ENCODE results near the gene PCDHGC5.

Gene PCDHGC5

GRCh38 chr5:141513627-141514329, 24.9 kb downstream of the PCDHGC5 start:
- DNase-seq = peak; percentile 92

DNA sequence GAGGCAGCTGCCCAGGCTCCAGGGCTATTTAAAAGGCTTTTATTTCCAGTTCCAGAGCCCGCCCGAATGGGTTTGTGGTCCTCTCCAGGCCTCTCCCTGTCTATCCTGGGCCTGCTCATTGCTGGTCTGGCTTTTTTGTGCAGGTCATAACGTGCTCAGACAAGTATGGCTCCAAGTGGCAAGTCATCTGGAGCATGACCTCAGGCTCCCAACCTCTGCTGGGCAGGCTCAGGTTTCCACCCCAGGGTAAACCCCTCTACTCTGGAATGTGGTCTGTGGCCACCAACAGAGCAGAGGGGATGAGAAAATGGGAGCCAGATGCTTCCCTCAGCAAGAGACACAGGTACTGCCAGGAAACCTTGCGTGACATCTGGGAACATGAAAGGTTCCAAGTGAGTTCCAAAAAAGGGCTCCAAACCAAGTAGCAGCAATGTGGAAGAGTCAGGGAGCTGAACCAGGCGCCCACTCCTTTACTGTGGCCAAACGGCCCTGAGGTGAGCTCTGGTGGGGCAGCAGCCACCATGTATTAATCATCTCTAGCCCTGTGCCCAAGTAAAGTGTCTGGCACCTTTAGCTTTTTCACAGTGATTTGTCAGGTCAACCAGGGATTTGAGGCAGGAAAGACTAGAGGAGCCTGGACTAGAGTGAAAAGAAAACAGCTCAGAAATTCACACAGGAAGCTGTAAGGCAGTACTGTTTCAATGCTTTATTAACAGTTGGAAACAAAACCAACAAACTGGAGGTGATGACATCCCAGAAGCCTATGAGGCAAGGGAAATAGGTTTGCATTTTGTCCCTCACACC, 25.7 kb downstream of the PCDHGC5 start:
- peak; percentile 92 for DNase-seq

DNA sequence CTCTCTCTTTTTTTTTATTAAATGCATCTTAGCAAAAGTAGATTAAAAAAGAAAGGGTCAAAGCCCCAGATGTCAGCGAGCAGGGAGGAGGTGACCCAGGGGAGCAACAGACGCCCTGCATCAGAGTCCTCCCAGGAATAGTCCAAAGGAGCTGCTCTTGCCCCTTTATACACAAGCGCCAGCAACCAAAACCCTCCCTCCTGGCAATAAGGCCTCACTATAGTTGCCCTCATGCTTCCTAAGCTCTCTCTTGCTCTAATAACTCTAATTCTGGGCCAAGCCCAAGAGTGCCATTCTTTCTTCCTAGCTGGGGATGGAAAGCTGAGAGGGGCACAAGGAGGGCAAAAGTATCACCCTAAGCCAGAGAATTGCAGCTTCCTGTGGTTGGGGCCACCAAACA, 26.3 kb downstream of the PCDHGC5 start:
- DNase-seq = peak; percentile 20

DNA sequence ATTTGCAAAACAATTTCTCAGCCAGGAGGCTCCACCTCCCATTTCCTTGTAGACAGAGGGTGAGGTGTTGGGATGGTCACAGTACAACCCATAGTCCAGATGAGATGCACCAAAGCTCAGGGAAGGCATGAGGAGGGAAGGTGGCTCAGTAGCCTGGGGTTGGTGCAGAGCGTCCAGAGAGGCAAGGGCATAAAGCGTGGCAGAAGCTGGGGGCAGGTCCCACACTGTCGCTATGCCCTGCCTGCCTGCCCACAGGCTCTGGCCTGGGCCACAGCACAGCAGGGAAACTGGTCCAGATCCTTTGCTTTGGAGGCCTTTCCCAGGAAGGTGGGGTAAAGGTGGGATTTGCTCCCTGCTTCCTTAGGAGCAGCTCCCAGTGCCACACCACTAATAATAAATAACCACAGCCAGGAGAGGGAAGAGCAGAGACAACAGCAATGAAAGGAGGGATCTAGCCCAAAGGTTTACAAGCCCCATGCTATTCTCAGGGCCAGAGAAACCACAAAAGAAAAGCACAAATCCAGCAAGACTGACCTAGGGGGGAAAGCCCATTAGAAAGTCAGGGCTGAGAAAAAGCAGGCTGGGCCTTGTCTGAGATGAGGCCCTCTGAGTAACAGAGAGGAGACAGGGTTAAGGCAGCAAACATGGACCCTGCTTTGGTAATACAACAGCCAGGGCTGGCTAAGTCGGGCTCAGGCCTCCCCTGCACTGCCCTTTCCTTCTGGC, 27.2 kb downstream of the PCDHGC5 start:
- DNase-seq = no peak

- DNase-seq = no peak
Observed at GRCh38 chr5:141516672-141517025, 27.8 kb downstream of the PCDHGC5 start.

DNA sequence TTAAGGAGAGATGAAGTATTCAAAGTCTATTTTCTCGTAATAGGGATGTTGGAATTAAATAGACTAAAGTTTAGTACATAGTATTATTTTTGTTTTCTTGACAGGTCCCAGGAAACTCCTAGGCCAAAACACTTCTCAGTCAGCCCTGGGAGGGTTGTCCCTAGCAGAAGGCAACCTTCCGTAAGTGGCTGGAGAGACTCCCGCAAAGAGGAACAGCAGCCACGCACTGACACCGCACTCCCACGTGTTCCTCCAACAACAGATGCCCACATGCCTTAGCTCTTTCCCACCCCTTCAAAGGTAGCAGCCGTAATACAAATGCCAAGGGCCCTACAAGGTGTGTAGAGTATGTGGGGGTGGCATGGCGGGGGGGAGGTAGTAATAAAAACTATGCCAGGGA, 28.4 kb downstream of the PCDHGC5 start:
- no peak for DNase-seq

DNA sequence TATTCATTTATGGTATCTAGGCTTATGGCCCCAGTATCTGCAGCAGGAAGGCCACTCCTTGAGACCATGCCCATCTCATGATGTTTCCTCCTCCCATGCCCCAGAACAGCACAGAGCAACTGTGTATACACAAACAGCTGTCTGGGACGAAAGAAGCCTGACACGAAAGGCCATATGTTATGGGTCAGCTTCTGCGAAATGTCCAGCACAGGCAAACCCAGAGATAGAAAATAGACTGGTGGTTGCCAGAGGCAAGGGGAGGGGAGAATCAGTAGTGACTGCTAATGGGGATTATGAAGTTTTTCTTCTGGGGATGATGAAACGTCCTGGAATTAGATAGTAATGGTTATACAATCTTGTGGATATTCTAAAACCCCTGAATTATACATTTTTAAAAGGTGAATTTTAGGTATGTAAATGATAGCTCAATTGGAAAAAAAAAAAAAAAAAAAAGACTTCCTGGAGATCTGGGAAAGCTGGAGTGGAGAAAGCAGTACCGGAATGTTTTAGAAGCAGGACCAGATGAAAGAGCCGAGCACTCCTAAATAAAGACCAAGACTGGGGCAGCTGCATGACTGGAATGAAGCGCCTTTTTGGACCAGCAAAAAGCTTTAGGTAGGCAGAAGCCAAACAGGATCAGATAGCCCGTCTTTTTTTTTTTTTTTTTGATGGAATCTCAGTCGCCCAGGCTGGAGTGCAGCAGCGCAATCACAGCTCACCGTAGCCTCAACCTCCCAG, 29.2 kb downstream of the PCDHGC5 start:
- no peak for DNase-seq

- DNase-seq = no peak
Observed at GRCh38 chr5:141518618-141519015, 29.7 kb downstream of the PCDHGC5 start.

- DNase-seq = no peak
Observed at GRCh38 chr5:141519605-141520565, 31.0 kb downstream of the PCDHGC5 start.

DNA sequence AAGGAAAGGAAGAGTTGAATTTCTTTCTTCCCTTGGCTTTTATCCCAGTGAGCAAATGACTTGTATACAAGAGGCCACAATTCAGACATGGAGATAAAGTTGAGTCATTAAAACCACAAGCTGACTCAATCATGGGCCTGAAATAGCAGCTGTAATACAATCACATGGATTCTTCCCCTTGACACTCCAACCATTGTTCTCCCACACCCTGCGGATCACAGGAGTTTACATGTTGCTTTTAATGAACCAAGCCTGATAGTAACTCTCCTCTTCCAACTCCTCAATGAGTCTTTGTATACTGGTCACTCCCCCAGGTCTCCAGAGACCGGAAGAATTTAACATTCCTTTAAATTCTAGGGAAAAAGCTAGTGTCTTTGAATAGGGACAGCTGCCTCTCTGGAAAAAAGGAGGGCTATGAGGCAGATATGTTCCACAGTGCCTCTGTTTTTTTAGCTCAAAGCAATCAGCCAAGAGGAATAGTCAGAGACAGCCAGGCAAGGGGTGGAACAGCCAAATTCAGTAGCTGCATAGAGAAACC, 32.4 kb downstream of the PCDHGC5 start:
- peak; percentile 56 for DNase-seq

- no peak for DNase-seq
Observed at GRCh38 chr5:141522301-141522700, 33.4 kb downstream of the PCDHGC5 start.

- no peak for DNase-seq
Observed at GRCh38 chr5:141523991-141524390, 35.1 kb downstream of the PCDHGC5 start.

GRCh38 chr5:141524604-141525597, 36.0 kb downstream of the PCDHGC5 start:
- peak; percentile 93 for DNase-seq

DNA sequence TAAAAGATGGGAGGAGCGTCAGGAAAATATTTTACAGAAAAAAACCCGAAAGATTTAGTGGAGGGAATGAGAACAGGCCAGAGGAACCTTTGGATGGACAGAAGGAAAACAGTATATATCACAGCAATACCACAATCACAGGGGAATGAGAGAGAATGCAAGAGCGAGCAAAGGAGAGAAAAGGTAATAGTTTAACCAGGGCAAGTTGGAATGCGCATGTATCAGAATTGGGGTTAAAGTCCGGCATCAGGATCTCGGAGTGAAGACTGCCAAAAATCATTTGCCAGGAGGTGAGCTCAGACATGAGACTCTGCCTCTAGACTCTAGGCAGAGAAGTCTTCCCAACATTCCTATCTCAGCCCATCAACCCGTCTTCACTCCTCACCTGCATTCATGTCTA, 36.8 kb downstream of the PCDHGC5 start:
- no peak for DNase-seq

GRCh38 chr5:141527426-141527825, 38.5 kb downstream of the PCDHGC5 start:
- DNase-seq = no peak

DNA sequence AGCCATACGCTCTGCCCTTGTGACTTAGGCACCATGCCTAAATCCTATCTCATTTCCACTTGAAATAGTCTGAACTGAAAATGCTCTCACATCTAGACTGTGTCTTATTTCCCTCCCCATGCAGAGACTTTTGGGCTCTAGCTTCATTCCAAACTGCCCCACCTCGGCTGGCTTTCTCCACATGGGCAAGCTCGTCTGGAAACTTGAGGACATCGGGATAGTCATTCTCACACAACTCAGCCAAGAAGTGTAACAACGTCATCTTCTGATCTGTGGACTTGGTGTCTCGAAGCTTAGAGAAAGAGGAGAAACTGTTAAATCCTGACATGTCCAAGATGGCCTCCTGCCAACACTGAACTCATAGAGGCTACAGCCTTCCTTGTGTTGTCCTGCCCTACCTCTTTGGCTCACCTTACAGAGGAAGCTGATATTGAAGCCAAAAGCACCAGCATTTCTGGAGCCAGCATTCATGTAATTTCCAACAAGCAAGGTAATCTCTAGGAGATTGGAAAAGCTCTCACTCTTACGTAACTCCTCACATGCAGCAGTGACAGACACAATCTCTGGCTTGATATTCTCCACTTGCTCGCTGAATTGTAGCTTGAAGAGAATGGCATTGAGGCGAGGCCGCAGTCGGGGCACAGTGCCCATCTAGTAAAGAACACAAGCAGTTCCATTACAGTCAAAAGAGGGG, 39.6 kb downstream of the PCDHGC5 start:
- DNase-seq = peak; percentile 84

DNA sequence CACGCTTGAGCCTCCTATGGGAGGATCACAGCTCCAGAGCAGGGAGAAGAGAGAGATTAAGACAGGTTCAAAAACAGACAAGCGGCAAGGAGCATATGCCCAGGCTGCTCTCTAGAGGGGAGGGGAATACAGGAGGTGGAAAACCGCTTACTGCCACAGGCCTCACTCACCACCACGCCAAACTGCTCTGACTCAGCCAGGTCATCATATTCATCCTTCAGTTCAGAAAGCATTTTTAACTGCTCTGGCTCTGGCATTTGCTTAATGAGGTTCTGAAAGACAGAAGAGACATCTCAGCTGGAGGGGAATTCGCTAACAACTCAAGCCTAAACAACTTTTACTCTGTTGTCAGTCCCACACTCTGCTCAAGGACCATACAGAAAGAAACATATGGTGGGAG, 40.1 kb downstream of the PCDHGC5 start:
- DNase-seq = peak; percentile 85

- no peak for DNase-seq
Observed at GRCh38 chr5:141529873-141530272, 41.0 kb downstream of the PCDHGC5 start.

DNA sequence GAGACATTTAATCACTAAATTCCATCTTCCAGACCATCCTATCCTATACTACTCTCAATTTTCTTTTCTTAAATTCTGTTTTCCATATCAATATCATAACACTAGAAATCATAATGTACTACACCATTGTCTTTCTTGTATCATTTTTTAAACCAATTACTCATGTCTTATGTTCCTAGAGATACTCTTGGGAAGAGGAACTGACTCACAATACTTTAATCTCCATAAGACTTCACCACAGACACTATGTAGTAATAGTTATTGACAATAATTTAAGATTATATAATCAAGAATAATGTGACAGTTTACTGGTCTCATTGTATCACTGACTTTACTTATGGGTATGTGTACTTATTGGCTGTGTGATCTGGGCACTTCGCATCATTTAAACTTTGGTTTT, 43.8 kb downstream of the PCDHGC5 start:
- DNase-seq = no peak

- no peak for DNase-seq
Observed at GRCh38 chr5:141533897-141534296, 45.0 kb downstream of the PCDHGC5 start.
